ENCODE data around the gene CFAP97D1. TPM values are rescaled to one million over a fixed set of nuclear protein-coding genes. Genes with fewer than 3 reads are reported as not detected.
"Not testable (repeated sequence)": the region's sequence is repeated elsewhere in the genome, so short reads cannot be mapped to it uniquely, and the experiment has no call there.

The CFAP97D1 gene
- polyA plus RNA-seq, 2 of the 4 experiments (the other 2 are of a cell fraction) = not detected

DNA sequence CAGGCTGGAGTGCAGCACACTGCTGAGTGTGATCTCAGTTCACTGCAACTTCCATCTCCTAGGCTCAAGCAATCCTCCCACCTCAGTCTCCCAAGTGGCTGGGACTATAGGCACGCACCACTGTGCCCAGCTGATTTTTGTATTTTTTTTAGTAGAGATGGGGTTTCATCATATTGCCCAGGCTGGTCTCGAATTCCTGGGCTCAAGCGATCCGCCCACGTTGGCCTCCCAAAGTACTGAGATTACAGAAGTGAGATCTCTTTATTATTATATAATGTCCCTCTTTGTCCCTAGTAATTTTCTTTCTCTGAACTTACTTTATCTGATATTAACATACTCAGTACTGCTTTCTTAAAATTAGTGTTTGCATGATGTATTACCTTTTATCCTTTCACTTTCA, 8.3 kb downstream of the CFAP97D1 start:
- Histone ChIP-seq H3K4me3 (no peak overlapping the region), H3K27ac (no peak overlapping the region), H3K9me3 (peaks cover 21% of the 10 kb centered on the region; the same call in 2 of the 3 replicates), H3K4me2 (no peak overlapping the region), H3K4me1 (no peaks in the 10 kb centered on the region)
- TF ChIP-seq HDAC2 (IDR thresholded peaks at IDR 0.05) = no peak
- WGBS (ENCODE audit: missing lambda C conversion rate) = 71% methylated on average over 5 of the region's 5 CpGs
- ChIA-PET CTCF (interaction anchor here (0.6 to 3.0 kb wide), 11 partner anchors 11 to 212 kb away, joined by 3 to 14 read pairs (median 3); partner anchors contain the start of gene CD300LG), POLR2A (interaction anchor here (1.6 kb wide), 1 partner anchor 10 kb away, joined by 7 read pairs; the partner anchor contains the start of gene DUSP3)
- ATAC-seq (no peak), FAIRE-seq (no peak), DNase-seq (ENCODE audit: low read depth in 1 of 2, low spot score in 1 of 2) (no peak)

DNA sequence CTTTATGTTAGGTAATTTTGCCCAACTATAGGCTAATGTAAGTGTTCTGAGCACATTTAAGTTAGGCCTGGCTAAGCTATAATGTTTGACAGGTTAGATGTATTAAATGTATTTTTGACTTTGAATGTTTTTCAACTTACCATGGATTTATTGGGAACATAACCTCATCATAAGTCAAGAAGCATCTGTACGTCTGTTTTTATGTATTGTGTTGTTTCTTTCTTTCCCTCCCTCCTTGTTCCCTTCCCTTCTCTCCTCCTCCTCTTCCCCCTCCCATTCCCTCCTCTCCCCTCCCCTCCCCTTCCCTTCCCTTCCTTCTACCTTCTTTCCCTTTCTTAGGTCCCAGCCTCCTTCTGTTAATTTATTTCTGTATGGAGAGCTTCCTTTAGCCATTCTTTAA, 9.2 kb downstream of the CFAP97D1 start:
- ChIA-PET POLR2A (interaction anchor here (1.2 kb wide), 1 partner anchor 11 kb away, joined by 3 read pairs; the partner anchor contains the start of gene DUSP3), CTCF (interaction anchor here (0.9 to 3.0 kb wide), 7 partner anchors 9 to 96 kb away, joined by 3 to 14 read pairs (median 3); partner anchors contain the start of gene CFAP97D1)
- Histone ChIP-seq H3K4me2 (no peak overlapping the region), H3K4me3 (no peak overlapping the region), H3K27ac (no peak overlapping the region), H3K9me3 (peaks cover 22% of the 10 kb centered on the region; the same call in 2 of the 3 replicates), H3K4me1 (no peaks in the 10 kb centered on the region)
- TF ChIP-seq JUN (IDR thresholded peaks at IDR 0.05) (no peak), ZSCAN20 (CRISPR knock-in tag; IDR thresholded peaks at IDR 0.05) (no peak), HDAC2 (IDR thresholded peaks at IDR 0.05) (no peak), CHD2 (IDR thresholded peaks at IDR 0.05; ENCODE audit: low read length, partially characterized antibody) (no peak)
- TF ChIP-seq, protein P1, sequence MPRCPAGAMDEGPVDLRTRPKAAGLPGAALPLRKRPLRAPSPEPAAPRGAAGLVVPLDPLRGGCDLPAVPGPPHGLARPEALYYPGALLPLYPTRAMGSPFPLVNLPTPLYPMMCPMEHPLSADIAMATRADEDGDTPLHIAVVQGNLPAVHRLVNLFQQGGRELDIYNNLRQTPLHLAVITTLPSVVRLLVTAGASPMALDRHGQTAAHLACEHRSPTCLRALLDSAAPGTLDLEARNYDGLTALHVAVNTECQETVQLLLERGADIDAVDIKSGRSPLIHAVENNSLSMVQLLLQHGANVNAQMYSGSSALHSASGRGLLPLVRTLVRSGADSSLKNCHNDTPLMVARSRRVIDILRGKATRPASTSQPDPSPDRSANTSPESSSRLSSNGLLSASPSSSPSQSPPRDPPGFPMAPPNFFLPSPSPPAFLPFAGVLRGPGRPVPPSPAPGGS (IDR thresholded peaks at IDR 0.05) = no peak
- FAIRE-seq = no peak
- 76% methylated on average over 1 of the region's 1 CpG for WGBS (ENCODE audit: missing lambda C conversion rate)
- no peak for ATAC-seq
- no peak for DNase-seq (ENCODE audit: low read depth in 1 of 2, low spot score in 1 of 2)

DNA sequence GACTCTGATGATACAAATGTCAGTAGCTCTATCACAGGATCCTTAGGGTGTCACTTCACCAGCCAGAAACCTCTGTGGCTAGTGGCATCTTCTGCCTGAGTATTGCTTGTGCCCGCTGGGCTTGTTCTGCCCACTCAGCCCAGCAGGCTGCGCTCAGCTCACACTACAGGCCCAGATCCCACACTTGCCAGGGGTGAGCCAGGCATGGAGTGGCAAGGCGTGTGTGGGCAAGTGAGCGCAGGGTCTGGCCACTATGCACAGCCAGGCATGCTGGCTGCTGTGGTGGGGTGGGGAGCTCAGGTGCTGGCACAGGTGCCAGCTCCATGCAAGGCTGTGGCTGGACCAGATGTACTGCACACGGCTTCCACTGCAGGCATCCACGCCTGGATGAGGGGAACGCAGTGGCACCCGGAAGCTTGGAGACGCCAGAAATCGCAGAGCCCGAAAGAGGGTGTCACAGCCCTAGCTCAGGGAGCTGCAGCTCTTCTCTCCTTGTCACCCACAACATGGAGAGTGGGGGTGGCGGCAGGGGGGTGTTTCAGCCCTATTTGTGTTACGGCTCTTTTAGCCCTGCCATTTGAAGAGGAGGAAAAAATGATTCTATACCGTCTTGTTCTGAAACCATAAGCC, 10.2 kb downstream of the CFAP97D1 start:
- Histone ChIP-seq H3K9me3 (peaks cover 22% of the 10 kb centered on the region; the same call in 2 of the 3 replicates), H3K4me3 (no peak overlapping the region), H3K27ac (no peak overlapping the region), H3K4me1 (no peaks in the 10 kb centered on the region), H3K4me2 (no peak overlapping the region)
- ChIA-PET POLR2A (interaction anchor here (1.2 kb wide), 1 partner anchor 12 kb away, joined by 3 read pairs; the partner anchor contains the start of gene DUSP3), CTCF (interaction anchor here (0.9 to 3.0 kb wide), 11 partner anchors 9 to 97 kb away, joined by 3 to 14 read pairs (median 3); partner anchors contain the start of genes CD300LG and CFAP97D1)
- DNase-seq (ENCODE audit: low read depth in 1 of 2, low spot score in 1 of 2) = no peak
- ATAC-seq = peak in 1 of 2 experiments; percentile 67; a peak in 3 of 6 replicates
- 77% methylated on average over 14 of the region's 14 CpGs for WGBS (ENCODE audit: missing lambda C conversion rate)
- FAIRE-seq = no peak
- TF ChIP-seq NPAS2 (CRISPR knock-in tag; IDR thresholded peaks at IDR 0.05; ENCODE audit: borderline replicate concordance) = no peak
- TF ChIP-seq RAD21 (conservative IDR thresholded peaks at IDR 0.05 in 1 of 2, IDR thresholded peaks at IDR 0.05 in 1 of 2) = peak in 1 of 2 experiments; percentile 37; a peak in 1 of 5 replicates
- no peak for TF ChIP-seq HEYL (CRISPR knock-in tag; IDR thresholded peaks at IDR 0.05)

DNA sequence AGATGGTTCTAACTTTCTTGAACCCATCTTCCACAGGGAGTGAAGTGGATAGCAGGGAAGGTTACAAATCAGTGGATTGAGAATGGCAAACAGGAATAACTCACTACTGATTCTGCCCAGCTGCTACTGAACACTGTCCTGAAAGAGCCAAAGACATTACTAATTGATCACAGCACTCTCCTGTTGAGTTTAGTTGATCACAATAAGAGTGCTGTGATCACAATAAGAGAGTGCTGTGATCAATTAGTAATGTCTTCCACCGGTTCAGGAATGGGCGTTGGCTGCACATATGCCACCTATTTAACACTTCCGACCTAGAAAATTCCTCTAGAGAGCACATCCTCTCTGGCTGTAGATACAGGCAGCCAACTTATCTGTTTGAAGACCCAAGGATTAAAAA, 11.4 kb downstream of the CFAP97D1 start:
- POLR2A ChIA-PET = no interaction called here
- ATAC-seq (peak in 1 of 2 experiments; percentile 82; a peak in 3 of 6 replicates), DNase-seq (ENCODE audit: low read depth in 1 of 2, low spot score in 1 of 2) (peak in 1 of 2 experiments; percentile 71), FAIRE-seq (peak; percentile 77)
- peak overlapping the region; percentile 24; the same call in 1 of the 3 replicates for H3K4me2 ChIP-seq
- 12% methylated on average over 3 of the region's 3 CpGs for WGBS (ENCODE audit: missing lambda C conversion rate)
- H3K4me1 ChIP-seq = no peaks in the 10 kb centered on the region
- TF ChIP-seq FOSL2 (IDR thresholded peaks at IDR 0.05) (no peak), FOSL2 (CRISPR knock-in tag; IDR thresholded peaks at IDR 0.05) (no peak), POLR2A (IDR thresholded peaks at IDR 0.05; ENCODE audit: low read length) (no peak), HOXB13 (CRISPR knock-in tag; IDR thresholded peaks at IDR 0.05; ENCODE audit: low read depth) (no peak), ZSCAN20 (CRISPR knock-in tag; IDR thresholded peaks at IDR 0.05) (no peak), GATA3 (IDR thresholded peaks at IDR 0.05; ENCODE audit: borderline replicate concordance) (no peak)
- TF ChIP-seq, protein P2, sequence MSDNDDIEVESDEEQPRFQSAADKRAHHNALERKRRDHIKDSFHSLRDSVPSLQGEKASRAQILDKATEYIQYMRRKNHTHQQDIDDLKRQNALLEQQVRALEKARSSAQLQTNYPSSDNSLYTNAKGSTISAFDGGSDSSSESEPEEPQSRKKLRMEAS (IDR thresholded peaks at IDR 0.05) = peak; percentile 42; the same call in 1 of the 2 replicates
- H3K9me3 ChIP-seq = peaks cover 22% of the 10 kb centered on the region; the same call in 2 of the 3 replicates
- CTCF ChIA-PET = interaction anchor here (0.6 to 2.6 kb wide), 7 partner anchors 11 to 178 kb away, joined by 3 to 9 read pairs (median 3); partner anchors contain the start of genes CD300LG and CFAP97D1
- H3K27ac ChIP-seq = no peak overlapping the region
- H3K4me3 ChIP-seq = no peak overlapping the region

DNA sequence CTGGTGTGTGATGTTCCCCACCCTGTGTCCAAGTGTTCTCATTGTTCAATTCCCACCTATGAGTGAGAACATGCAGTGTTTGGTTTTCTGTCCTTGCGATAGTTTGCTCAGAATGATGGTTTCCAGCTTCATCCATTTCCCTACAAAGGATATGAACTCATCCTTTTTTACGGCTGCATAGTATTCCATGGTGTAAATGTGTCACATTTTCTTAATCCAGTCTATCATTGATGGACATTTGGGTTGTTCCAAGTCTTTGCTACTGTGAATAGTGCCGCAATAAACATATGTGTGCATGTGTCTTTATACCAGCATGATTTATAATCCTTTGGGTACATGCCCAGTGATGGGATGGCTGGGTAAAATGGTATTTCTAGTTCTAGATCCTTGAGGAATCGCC, 12.4 kb downstream of the CFAP97D1 start:
- ATAC-seq; H3K4me3 ChIP-seq; H3K27ac ChIP-seq; POLR2A ChIA-PET; DNase-seq (ENCODE audit: low read depth in 1 of 2, low spot score in 1 of 2); H3K4me1 ChIP-seq; FAIRE-seq; H3K4me2 ChIP-seq: not testable (repeated sequence)
- CTCF ChIA-PET = interaction anchor here (0.7 to 1.2 kb wide), 2 partner anchors 9 to 27 kb away, joined by 3 read pairs; no protein-coding TSS in a partner anchor
- peaks cover 27% of the 10 kb centered on the region for H3K9me3 ChIP-seq
- 11% methylated on average over 4 of the region's 4 CpGs for WGBS (ENCODE audit: missing lambda C conversion rate)

DNA sequence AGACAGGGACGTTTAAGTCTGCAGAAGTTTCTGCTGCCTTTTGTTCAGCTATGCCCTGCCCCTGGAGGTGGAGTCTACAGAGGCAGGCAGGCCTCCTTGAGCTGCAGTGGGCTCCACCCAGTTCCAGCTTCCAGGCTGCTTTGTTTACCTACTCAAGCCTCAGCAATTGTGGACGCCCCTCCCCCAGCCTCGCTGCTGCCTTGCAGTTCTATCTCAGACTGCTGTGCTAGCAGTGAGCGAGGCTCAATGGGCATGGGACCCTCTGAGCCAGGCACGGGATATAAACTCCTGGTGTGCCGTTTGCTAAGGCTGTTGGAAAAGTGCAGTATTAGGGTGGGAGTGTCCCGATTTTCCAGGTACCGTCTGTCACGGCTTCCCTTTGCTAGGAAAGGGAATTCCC, 17.8 kb downstream of the CFAP97D1 start:
- peaks cover 19% of the 10 kb centered on the region; the same call in 2 of the 3 replicates for H3K9me3 ChIP-seq
- WGBS (ENCODE audit: missing lambda C conversion rate) = 8% methylated on average over 9 of the region's 9 CpGs
- peak overlapping the region; percentile 32; the same call in 1 of the 3 replicates for H3K4me2 ChIP-seq
- H3K4me3 ChIP-seq; POLR2A ChIA-PET; H3K27ac ChIP-seq; FAIRE-seq; ATAC-seq; H3K4me1 ChIP-seq; DNase-seq (ENCODE audit: low read depth in 1 of 2, low spot score in 1 of 2): not testable (repeated sequence)
- CTCF ChIA-PET = interaction anchor here (1.2 to 1.3 kb wide), 2 partner anchors 42 to 103 kb away, joined by 3 read pairs; no protein-coding TSS in a partner anchor

All from A549 (cell line).